ENCODE data around the gene RREB1.

The RREB1 gene

DNA sequence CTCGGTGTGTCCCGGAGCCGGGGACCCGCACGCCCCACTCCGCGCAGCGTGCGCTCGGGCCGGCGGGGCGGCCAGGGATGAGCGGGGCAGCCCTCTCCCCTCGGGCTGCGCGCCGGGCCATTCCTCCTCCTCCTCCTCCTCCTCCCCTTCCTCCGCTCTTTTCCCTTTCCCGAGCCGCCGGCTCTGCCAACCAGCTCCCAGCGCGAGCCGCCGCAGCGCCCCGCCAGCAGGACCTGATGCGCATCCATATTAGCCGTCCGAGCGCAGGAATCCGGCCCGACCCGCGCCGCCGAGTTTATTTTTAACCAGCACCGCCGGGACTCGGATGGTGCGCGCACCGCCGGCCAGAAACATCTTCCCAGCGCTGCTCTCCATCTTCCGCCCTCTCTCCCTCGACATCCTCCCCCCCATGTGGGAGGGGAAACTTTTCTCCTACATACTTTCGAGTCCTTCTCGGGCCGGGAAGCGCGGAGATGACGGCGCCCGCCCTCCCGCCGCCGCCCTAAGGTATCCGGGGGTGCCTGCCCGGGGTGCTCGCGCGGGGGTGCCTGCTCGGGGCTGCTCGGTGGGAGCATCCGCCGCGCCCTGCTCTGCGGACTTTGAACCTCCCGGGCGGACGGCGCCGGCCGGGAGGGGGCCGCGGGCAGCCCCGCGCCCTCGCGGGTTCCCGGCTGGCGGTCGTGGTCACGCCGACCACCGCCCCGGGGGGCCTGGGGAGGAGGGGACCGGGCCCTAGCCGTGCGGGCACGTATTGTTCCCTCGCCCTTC, 619 bp downstream of the RREB1 start (continued):
- TF ChIP-seq ZNF530 (tag by site-specific recombination; IDR thresholded peaks at IDR 0.05; ENCODE audit: low read depth): no peak
- TF ChIP-seq, protein P1, sequence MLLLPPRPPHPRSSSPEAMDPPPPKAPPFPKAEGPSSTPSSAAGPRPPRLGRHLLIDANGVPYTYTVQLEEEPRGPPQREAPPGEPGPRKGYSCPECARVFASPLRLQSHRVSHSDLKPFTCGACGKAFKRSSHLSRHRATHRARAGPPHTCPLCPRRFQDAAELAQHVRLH (tag by site-specific recombination; IDR thresholded peaks at IDR 0.05): no peak
- no peak for TF ChIP-seq ZNF558 (tag by site-specific recombination; IDR thresholded peaks at IDR 0.05)
- no peak for TF ChIP-seq ZNF155 (tag by site-specific recombination; IDR thresholded peaks at IDR 0.05)
- TF ChIP-seq ZNF560 (tag by site-specific recombination; IDR thresholded peaks at IDR 0.05; ENCODE audit: borderline replicate concordance): no peak
- no peak for TF ChIP-seq ZNF133 (tag by site-specific recombination; IDR thresholded peaks at IDR 0.05)
- peak; percentile 52; the same call in 1 of the 2 replicates for TF ChIP-seq GLIS1 (tag by site-specific recombination; IDR thresholded peaks at IDR 0.05)
- no peak for TF ChIP-seq ZNF114 (tag by site-specific recombination; IDR thresholded peaks at IDR 0.05)
- TF ChIP-seq ZNF501 (tag by site-specific recombination; IDR thresholded peaks at IDR 0.05): peak; percentile 28; the same call in 1 of the 2 replicates
- no peak for TF ChIP-seq ZNF37A (tag by site-specific recombination; IDR thresholded peaks at IDR 0.05)
- TF ChIP-seq, protein P2, sequence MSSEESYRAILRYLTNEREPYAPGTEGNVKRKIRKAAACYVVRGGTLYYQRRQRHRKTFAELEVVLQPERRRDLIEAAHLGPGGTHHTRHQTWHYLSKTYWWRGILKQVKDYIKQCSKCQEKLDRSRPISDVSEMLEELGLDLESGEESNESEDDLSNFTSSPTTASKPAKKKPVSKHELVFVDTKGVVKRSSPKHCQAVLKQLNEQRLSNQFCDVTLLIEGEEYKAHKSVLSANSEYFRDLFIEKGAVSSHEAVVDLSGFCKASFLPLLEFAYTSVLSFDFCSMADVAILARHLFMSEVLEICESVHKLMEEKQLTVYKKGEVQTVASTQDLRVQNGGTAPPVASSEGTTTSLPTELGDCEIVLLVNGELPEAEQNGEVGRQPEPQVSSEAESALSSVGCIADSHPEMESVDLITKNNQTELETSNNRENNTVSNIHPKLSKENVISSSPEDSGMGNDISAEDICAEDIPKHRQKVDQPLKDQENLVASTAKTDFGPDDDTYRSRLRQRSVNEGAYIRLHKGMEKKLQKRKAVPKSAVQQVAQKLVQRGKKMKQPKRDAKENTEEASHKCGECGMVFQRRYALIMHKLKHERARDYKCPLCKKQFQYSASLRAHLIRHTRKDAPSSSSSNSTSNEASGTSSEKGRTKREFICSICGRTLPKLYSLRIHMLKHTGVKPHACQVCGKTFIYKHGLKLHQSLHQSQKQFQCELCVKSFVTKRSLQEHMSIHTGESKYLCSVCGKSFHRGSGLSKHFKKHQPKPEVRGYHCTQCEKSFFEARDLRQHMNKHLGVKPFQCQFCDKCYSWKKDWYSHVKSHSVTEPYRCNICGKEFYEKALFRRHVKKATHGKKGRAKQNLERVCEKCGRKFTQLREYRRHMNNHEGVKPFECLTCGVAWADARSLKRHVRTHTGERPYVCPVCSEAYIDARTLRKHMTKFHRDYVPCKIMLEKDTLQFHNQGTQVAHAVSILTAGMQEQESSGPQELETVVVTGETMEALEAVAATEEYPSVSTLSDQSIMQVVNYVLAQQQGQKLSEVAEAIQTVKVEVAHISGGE (tag by site-specific recombination; conservative IDR thresholded peaks at IDR 0.05; ENCODE audit: low read depth): peak; percentile 94
- no peak for TF ChIP-seq ZNF677 (tag by site-specific recombination; IDR thresholded peaks at IDR 0.05)
- TF ChIP-seq ZNF354C (tag by site-specific recombination; IDR thresholded peaks at IDR 0.05; ENCODE audit: borderline replicate concordance, low read depth): no peak
- TF ChIP-seq ZBTB20 (tag by site-specific recombination; IDR thresholded peaks at IDR 0.05): peak; percentile 61; the same call in 1 of the 2 replicates
- TF ChIP-seq ZNF223 (tag by site-specific recombination; IDR thresholded peaks at IDR 0.05): no peak
- TF ChIP-seq ZNF426 (tag by site-specific recombination; IDR thresholded peaks at IDR 0.05): no peak
- TF ChIP-seq ZNF837 (tag by site-specific recombination; IDR thresholded peaks at IDR 0.05): no peak
- no peak for TF ChIP-seq TCF7L2 (IDR thresholded peaks at IDR 0.05; ENCODE audit: borderline replicate concordance, low read depth, low read length)
- TF ChIP-seq, protein P3, sequence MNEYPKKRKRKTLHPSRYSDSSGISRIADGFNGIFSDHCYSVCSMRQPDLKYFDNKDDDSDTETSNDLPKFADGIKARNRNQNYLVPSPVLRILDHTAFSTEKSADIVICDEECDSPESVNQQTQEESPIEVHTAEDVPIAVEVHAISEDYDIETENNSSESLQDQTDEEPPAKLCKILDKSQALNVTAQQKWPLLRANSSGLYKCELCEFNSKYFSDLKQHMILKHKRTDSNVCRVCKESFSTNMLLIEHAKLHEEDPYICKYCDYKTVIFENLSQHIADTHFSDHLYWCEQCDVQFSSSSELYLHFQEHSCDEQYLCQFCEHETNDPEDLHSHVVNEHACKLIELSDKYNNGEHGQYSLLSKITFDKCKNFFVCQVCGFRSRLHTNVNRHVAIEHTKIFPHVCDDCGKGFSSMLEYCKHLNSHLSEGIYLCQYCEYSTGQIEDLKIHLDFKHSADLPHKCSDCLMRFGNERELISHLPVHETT (tag by site-specific recombination; IDR thresholded peaks at IDR 0.05): no peak
- TF ChIP-seq ZNF521 (tag by site-specific recombination; IDR thresholded peaks at IDR 0.05): no peak
- peak; percentile 66 for TF ChIP-seq ZNF341 (tag by site-specific recombination; IDR thresholded peaks at IDR 0.05; ENCODE audit: low read depth)
- TF ChIP-seq ZFHX2 (tag by site-specific recombination; conservative IDR thresholded peaks at IDR 0.05): peak; percentile 69; the same call in 1 of the 2 replicates
- TF ChIP-seq ZNF121 (tag by site-specific recombination; IDR thresholded peaks at IDR 0.05): no peak
- TF ChIP-seq, protein P4, sequence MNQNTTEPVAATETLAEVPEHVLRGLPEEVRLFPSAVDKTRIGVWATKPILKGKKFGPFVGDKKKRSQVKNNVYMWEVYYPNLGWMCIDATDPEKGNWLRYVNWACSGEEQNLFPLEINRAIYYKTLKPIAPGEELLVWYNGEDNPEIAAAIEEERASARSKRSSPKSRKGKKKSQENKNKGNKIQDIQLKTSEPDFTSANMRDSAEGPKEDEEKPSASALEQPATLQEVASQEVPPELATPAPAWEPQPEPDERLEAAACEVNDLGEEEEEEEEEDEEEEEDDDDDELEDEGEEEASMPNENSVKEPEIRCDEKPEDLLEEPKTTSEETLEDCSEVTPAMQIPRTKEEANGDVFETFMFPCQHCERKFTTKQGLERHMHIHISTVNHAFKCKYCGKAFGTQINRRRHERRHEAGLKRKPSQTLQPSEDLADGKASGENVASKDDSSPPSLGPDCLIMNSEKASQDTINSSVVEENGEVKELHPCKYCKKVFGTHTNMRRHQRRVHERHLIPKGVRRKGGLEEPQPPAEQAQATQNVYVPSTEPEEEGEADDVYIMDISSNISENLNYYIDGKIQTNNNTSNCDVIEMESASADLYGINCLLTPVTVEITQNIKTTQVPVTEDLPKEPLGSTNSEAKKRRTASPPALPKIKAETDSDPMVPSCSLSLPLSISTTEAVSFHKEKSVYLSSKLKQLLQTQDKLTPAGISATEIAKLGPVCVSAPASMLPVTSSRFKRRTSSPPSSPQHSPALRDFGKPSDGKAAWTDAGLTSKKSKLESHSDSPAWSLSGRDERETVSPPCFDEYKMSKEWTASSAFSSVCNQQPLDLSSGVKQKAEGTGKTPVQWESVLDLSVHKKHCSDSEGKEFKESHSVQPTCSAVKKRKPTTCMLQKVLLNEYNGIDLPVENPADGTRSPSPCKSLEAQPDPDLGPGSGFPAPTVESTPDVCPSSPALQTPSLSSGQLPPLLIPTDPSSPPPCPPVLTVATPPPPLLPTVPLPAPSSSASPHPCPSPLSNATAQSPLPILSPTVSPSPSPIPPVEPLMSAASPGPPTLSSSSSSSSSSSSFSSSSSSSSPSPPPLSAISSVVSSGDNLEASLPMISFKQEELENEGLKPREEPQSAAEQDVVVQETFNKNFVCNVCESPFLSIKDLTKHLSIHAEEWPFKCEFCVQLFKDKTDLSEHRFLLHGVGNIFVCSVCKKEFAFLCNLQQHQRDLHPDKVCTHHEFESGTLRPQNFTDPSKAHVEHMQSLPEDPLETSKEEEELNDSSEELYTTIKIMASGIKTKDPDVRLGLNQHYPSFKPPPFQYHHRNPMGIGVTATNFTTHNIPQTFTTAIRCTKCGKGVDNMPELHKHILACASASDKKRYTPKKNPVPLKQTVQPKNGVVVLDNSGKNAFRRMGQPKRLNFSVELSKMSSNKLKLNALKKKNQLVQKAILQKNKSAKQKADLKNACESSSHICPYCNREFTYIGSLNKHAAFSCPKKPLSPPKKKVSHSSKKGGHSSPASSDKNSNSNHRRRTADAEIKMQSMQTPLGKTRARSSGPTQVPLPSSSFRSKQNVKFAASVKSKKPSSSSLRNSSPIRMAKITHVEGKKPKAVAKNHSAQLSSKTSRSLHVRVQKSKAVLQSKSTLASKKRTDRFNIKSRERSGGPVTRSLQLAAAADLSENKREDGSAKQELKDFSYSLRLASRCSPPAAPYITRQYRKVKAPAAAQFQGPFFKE (tag by site-specific recombination; IDR thresholded peaks at IDR 0.05; ENCODE audit: borderline replicate concordance): no peak
- TF ChIP-seq ZNF311 (tag by site-specific recombination; IDR thresholded peaks at IDR 0.05; ENCODE audit: borderline replicate concordance): no peak
- peak; percentile 42; the same call in 1 of the 2 replicates for TF ChIP-seq ZNF423 (tag by site-specific recombination; IDR thresholded peaks at IDR 0.05)
- peak; percentile 55 for TF ChIP-seq SP2 (tag by site-specific recombination; IDR thresholded peaks at IDR 0.05)
- no peak for TF ChIP-seq KLF1 (tag by site-specific recombination; IDR thresholded peaks at IDR 0.05)
- no peak for TF ChIP-seq ZNF776 (tag by site-specific recombination; IDR thresholded peaks at IDR 0.05; ENCODE audit: borderline replicate concordance)
- no peak for TF ChIP-seq ZNF548 (tag by site-specific recombination; IDR thresholded peaks at IDR 0.05)
- peak; percentile 66 for TF ChIP-seq GLIS2 (tag by site-specific recombination; IDR thresholded peaks at IDR 0.05)
